ENCODE measurements around the gene XIRP1.

Gene XIRP1

DNA sequence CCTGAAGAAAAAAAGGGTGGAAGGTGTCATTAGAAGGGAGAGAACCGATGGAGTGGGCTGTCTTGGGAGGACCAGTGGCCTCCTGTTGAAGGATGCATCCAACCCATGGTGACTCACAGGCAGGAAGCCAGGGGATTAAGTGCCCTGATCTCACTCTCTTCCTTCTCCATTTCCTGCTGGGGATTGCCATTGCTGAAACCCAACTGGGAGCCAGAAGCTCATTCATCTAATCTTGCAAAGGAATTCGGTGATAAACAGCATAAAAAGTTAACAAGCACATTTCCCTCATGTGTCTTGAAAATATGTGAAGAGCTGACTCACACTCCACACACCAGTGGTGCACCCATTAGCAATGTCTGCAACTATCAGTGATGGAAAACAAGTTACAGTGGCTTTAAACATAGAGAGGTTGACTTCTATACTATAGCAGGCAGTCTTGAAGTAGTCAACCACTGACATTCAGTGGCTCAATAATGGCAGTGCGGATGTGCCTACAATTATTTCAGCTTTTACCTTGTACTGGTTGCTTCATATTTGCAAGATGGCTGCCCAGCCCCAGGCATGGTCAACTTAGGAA, 26.2 kb downstream of the XIRP1 start:
- H3K4me3 ChIP-seq (ENCODE audit: low read length): no peak overlapping the region
- H3F3A ChIP-seq (ENCODE audit: insufficient read depth, low read length): no peaks in the 10 kb centered on the region
- H4K20me1 ChIP-seq (ENCODE audit: insufficient read depth, low read length): no peaks in the 10 kb centered on the region
- H3K4me2 ChIP-seq (ENCODE audit: low read depth, low read length): no peak overlapping the region
- H3K4me1 ChIP-seq (ENCODE audit: low read length): no peaks in the 10 kb centered on the region
- H3K36me3 ChIP-seq (replicated peaks; ENCODE audit: insufficient read depth, low read length): no peaks in the 10 kb centered on the region
- no peaks in the 10 kb centered on the region for H3K79me2 ChIP-seq (ENCODE audit: low read length)
- H3K27ac ChIP-seq (ENCODE audit: low read length): no peak overlapping the region
- H3K9me3 ChIP-seq (replicated peaks; ENCODE audit: insufficient read depth, low read length): no peaks in the 10 kb centered on the region
- H3K9me2 ChIP-seq (replicated peaks; ENCODE audit: insufficient read depth, low read length): no peaks in the 10 kb centered on the region
- no peak overlapping the region for H2AFZ ChIP-seq (ENCODE audit: low read length)
- no peaks in the 10 kb centered on the region for H3K27me3 ChIP-seq (replicated peaks; ENCODE audit: insufficient read depth, low read length)
- no peak for TF ChIP-seq EZH2phosphoT487 (IDR thresholded peaks at IDR 0.05; ENCODE audit: low read length)
- TF ChIP-seq, protein P1, sequence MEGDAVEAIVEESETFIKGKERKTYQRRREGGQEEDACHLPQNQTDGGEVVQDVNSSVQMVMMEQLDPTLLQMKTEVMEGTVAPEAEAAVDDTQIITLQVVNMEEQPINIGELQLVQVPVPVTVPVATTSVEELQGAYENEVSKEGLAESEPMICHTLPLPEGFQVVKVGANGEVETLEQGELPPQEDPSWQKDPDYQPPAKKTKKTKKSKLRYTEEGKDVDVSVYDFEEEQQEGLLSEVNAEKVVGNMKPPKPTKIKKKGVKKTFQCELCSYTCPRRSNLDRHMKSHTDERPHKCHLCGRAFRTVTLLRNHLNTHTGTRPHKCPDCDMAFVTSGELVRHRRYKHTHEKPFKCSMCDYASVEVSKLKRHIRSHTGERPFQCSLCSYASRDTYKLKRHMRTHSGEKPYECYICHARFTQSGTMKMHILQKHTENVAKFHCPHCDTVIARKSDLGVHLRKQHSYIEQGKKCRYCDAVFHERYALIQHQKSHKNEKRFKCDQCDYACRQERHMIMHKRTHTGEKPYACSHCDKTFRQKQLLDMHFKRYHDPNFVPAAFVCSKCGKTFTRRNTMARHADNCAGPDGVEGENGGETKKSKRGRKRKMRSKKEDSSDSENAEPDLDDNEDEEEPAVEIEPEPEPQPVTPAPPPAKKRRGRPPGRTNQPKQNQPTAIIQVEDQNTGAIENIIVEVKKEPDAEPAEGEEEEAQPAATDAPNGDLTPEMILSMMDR (IDR thresholded peaks at IDR 0.05; ENCODE audit: low read length): no peak
- no peak overlapping the region for H3K9ac ChIP-seq (ENCODE audit: low read length)
- DNase-seq: no peak

DNA sequence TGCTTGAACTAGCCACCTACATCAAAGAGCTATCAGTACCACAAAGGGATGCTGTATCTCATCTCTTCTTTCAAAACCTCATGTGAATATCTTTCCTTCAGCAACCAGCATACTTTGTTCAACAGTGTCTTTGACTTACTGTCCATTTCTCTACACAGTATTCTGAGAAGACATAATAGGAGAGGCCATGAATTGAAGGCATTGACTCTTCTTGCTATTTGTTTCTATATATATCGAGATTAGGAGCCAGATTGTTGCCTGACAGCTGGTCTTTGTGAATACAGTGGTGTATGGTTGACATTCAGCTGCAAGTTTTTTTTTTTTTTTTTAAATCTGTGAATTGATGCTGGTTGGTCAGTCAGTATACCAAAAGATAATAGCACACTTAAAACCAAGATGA, 26.9 kb downstream of the XIRP1 start:
- Histone ChIP-seq H4K20me1 (ENCODE audit: insufficient read depth, low read length) (no peaks in the 10 kb centered on the region), H3K27ac (ENCODE audit: low read length) (no peak overlapping the region), H3F3A (ENCODE audit: insufficient read depth, low read length) (no peaks in the 10 kb centered on the region), H3K4me3 (ENCODE audit: low read length) (no peak overlapping the region), H3K9me2 (replicated peaks; ENCODE audit: insufficient read depth, low read length) (no peaks in the 10 kb centered on the region), H2AFZ (ENCODE audit: low read length) (no peak overlapping the region), H3K27me3 (replicated peaks; ENCODE audit: insufficient read depth, low read length) (no peaks in the 10 kb centered on the region), H3K9me3 (replicated peaks; ENCODE audit: insufficient read depth, low read length) (no peaks in the 10 kb centered on the region), H3K4me1 (ENCODE audit: low read length) (no peaks in the 10 kb centered on the region), H3K36me3 (replicated peaks; ENCODE audit: insufficient read depth, low read length) (no peaks in the 10 kb centered on the region), H3K4me2 (ENCODE audit: low read depth, low read length) (no peak overlapping the region), H3K9ac (ENCODE audit: low read length) (no peak overlapping the region), H3K79me2 (ENCODE audit: low read length) (no peaks in the 10 kb centered on the region)
- TF ChIP-seq, protein P1 (IDR thresholded peaks at IDR 0.05; ENCODE audit: low read length): no peak
- no peak for TF ChIP-seq EZH2 (optimal IDR thresholded peaks at IDR 0.05; ENCODE audit: low read depth, low read length)
- no peak for TF ChIP-seq EZH2phosphoT487 (IDR thresholded peaks at IDR 0.05; ENCODE audit: low read length)
- no peak for DNase-seq

DNA sequence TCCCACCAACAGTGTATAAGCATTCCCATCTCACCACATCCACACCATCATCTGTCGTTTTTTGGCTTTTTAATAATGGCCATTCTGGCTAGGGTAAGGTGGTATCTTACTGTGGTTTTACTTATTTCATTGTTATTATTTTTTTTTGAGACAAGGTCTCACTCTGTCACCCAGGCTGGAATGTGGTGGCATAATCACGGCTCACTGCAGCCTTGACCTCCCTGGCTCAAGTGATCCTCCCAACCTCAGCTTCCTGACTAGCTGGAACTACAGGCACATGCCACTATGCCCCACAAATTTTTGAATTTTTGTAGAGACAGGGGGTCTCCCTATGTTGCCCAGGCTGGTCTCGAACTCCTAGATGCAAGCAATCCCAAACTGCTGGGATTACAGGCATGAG, 28.0 kb downstream of the XIRP1 start:
- no peak for DNase-seq
- no peaks in the 10 kb centered on the region for H4K20me1 ChIP-seq (ENCODE audit: insufficient read depth, low read length)
- no peaks in the 10 kb centered on the region for H3K79me2 ChIP-seq (ENCODE audit: low read length)
- H3K9me3 ChIP-seq (replicated peaks; ENCODE audit: insufficient read depth, low read length): no peaks in the 10 kb centered on the region
- no peaks in the 10 kb centered on the region for H3K27me3 ChIP-seq (replicated peaks; ENCODE audit: insufficient read depth, low read length)
- H3F3A ChIP-seq (ENCODE audit: insufficient read depth, low read length): no peaks in the 10 kb centered on the region
- H3K36me3 ChIP-seq (replicated peaks; ENCODE audit: insufficient read depth, low read length): no peaks in the 10 kb centered on the region
- H3K27ac ChIP-seq (ENCODE audit: low read length): no peak overlapping the region
- H3K4me1 ChIP-seq (ENCODE audit: low read length): no peaks in the 10 kb centered on the region
- no peaks in the 10 kb centered on the region for H3K9me2 ChIP-seq (replicated peaks; ENCODE audit: insufficient read depth, low read length)
- H2AFZ ChIP-seq (ENCODE audit: low read length): no peak overlapping the region
- no peak for TF ChIP-seq EZH2phosphoT487 (IDR thresholded peaks at IDR 0.05; ENCODE audit: low read length)
- TF ChIP-seq EZH2 (optimal IDR thresholded peaks at IDR 0.05; ENCODE audit: low read depth, low read length): no peak
- TF ChIP-seq, protein P1 (IDR thresholded peaks at IDR 0.05; ENCODE audit: low read length): no peak
- no peak overlapping the region for H3K4me3 ChIP-seq (ENCODE audit: low read length)
- no peak overlapping the region for H3K9ac ChIP-seq (ENCODE audit: low read length)
- no peak overlapping the region for H3K4me2 ChIP-seq (ENCODE audit: low read depth, low read length)

All from MM.1S (cell line).